ENCODE measurements around the gene MEMO1.
"Not testable (repeated sequence)": the region's sequence is repeated elsewhere in the genome, so short reads cannot be mapped to it uniquely, and the experiment has no call there.

Gene MEMO1

GRCh38 chr2:31998731-31999383, 12.0 kb downstream of the MEMO1 start:
- no peak for DNase-seq (ENCODE audit: low read depth, low spot score)

GRCh38 chr2:31997653-31998052, 13.2 kb downstream of the MEMO1 start:
- DNase-seq (ENCODE audit: low read depth, low spot score): no peak

- no peak for DNase-seq (ENCODE audit: low read depth, low spot score)
Observed at GRCh38 chr2:31996571-31997150, 14.1 kb downstream of the MEMO1 start.

- DNase-seq (ENCODE audit: low read depth, low spot score): no peak
Observed at GRCh38 chr2:31992934-31993333, 17.9 kb downstream of the MEMO1 start.

GRCh38 chr2:31992025-31992579, 18.7 kb downstream of the MEMO1 start:
- DNase-seq (ENCODE audit: low read depth, low spot score): no peak

- no peak for DNase-seq (ENCODE audit: low read depth, low spot score)
Observed at GRCh38 chr2:31989946-31990345, 20.9 kb downstream of the MEMO1 start.

- DNase-seq (ENCODE audit: low read depth, low spot score): no peak
Observed at GRCh38 chr2:31987454-31988220, 23.2 kb downstream of the MEMO1 start.

GRCh38 chr2:31986906-31987305, 23.9 kb downstream of the MEMO1 start:
- no peak for DNase-seq (ENCODE audit: low read depth, low spot score)

GRCh38 chr2:31983762-31984467, 26.9 kb downstream of the MEMO1 start:
- DNase-seq (ENCODE audit: low read depth, low spot score): no peak

- no peak for DNase-seq (ENCODE audit: low read depth, low spot score)
Observed at GRCh38 chr2:31980674-31981356, 30.0 kb downstream of the MEMO1 start.

GRCh38 chr2:31979956-31980355, 30.9 kb downstream of the MEMO1 start:
- DNase-seq (ENCODE audit: low read depth, low spot score): no peak

GRCh38 chr2:31979018-31979417, 31.8 kb downstream of the MEMO1 start:
- DNase-seq (ENCODE audit: low read depth, low spot score): no peak

- DNase-seq (ENCODE audit: low read depth, low spot score): no peak
Observed at GRCh38 chr2:31978436-31978835, 32.4 kb downstream of the MEMO1 start.

GRCh38 chr2:31973665-31974064, 37.1 kb downstream of the MEMO1 start:
- DNase-seq (ENCODE audit: low read depth, low spot score): no peak

GRCh38 chr2:31972059-31972458, 38.7 kb downstream of the MEMO1 start:
- no peak for DNase-seq (ENCODE audit: low read depth, low spot score)

GRCh38 chr2:31969178-31969577, 41.6 kb downstream of the MEMO1 start:
- DNase-seq (ENCODE audit: low read depth, low spot score): no peak

- no peak for DNase-seq (ENCODE audit: low read depth, low spot score)
Observed at GRCh38 chr2:31967790-31968189, 43.0 kb downstream of the MEMO1 start.

GRCh38 chr2:31966402-31966801, 44.4 kb downstream of the MEMO1 start:
- not testable (repeated sequence) for DNase-seq (ENCODE audit: low read depth, low spot score)

GRCh38 chr2:31965094-31965493, 45.7 kb downstream of the MEMO1 start:
- DNase-seq (ENCODE audit: low read depth, low spot score): no peak

GRCh38 chr2:31962757-31963361, 47.9 kb downstream of the MEMO1 start:
- no peak for DNase-seq (ENCODE audit: low read depth, low spot score)

- DNase-seq (ENCODE audit: low read depth, low spot score): no peak
Observed at GRCh38 chr2:31958140-31958717, 52.6 kb downstream of the MEMO1 start.

Data from activated naive CD8-positive, alpha-beta T cell treated with anti-CD3 and anti-CD28 coated beads, Interleukin-2, amount 50 U/mL, for 16 hours (primary cell).